A549 (cell line): ENCODE measurements around the gene MACF1.

Experiments
- CTCF ChIP-seq: fragments of >200 bp; sonication (Bioruptor Twin); formaldehyde crosslinking; IDR thresholded peaks from 3 replicates; pipeline ENCODE4 v1.5.1; 2016
- HDAC2 ChIP-seq: fragments of 200-600 bp; sonication (generic); IDR thresholded peaks from 2 replicates; pipeline ENCODE4 v1.6.1; 2016
- JUN ChIP-seq, 2 experiments: fragments of >200 bp; sonication (Bioruptor Twin); formaldehyde crosslinking; IDR thresholded peaks; 2 replicates in 1 of 2; 3 replicates in 1 of 2; pipeline ENCODE4 v1.6.1; 2016 to 2017
- KDM5A ChIP-seq: fragments of 200-600 bp; sonication (generic); IDR thresholded peaks from 2 replicates; pipeline ENCODE4 v1.6.1; 2016; ENCODE audit warnings: antibody characterized with exemption, mild to moderate bottlenecking

- TF ChIP-seq JUN (IDR thresholded peaks at IDR 0.05) (peak in 1 of 2 experiments; percentile 25; a peak in 1 of 5 replicates), KDM5A (no peak), CTCF (0 out of 3 replicates have a peak, but pooled peaks have one; percentile 7), HDAC2 (no peak)
Measured at GRCh38 chr1:39204441-39205081, at the start of gene MACF1.
